ENCODE results near the gene C2CD3.
"Not testable (repeated sequence)": the region's sequence is repeated elsewhere in the genome, so short reads cannot be mapped to it uniquely, and the experiment has no call there.

Gene C2CD3

GRCh38 chr11:74063628-74064027, 107.2 kb downstream of the C2CD3 start:
- DNase-seq (ENCODE audit: low read depth in 3 of 3), result not testable (repeated sequence)

GRCh38 chr11:74061599-74061998, 109.2 kb downstream of the C2CD3 start:
- not testable (repeated sequence) for DNase-seq (ENCODE audit: low read depth in 3 of 3)

- DNase-seq (ENCODE audit: low read depth in 3 of 3), result no peak
These were observed 113.3 kb downstream of the C2CD3 start for GRCh38 chr11:74057249-74058151.

- DNase-seq (ENCODE audit: low read depth in 3 of 3), result no peak
These were observed 114.9 kb downstream of the C2CD3 start for GRCh38 chr11:74055938-74056337.

- no peak for DNase-seq (ENCODE audit: low read depth in 3 of 3)
These were observed 120.3 kb downstream of the C2CD3 start for GRCh38 chr11:74050465-74050864.

- no peak for DNase-seq (ENCODE audit: low read depth in 3 of 3)
These were observed 121.8 kb downstream of the C2CD3 start for GRCh38 chr11:74048993-74049392.

GRCh38 chr11:74044538-74044937, 126.3 kb downstream of the C2CD3 start:
- no peak for DNase-seq (ENCODE audit: low read depth in 3 of 3)

GRCh38 chr11:74043450-74043849, 127.4 kb downstream of the C2CD3 start:
- no peak for DNase-seq (ENCODE audit: low read depth in 3 of 3)

GRCh38 chr11:74037309-74037708, 133.5 kb downstream of the C2CD3 start:
- DNase-seq (ENCODE audit: low read depth in 3 of 3), result no peak

GRCh38 chr11:74035264-74035663, 135.5 kb downstream of the C2CD3 start:
- no peak for DNase-seq (ENCODE audit: low read depth in 3 of 3)

- no peak for DNase-seq (ENCODE audit: low read depth in 3 of 3)
These were observed 137.8 kb downstream of the C2CD3 start for GRCh38 chr11:74033046-74033445.

GRCh38 chr11:74030723-74031676, 139.8 kb downstream of the C2CD3 start:
- DNase-seq (ENCODE audit: low read depth in 3 of 3), result no peak

- DNase-seq (ENCODE audit: low read depth in 3 of 3), result no peak
These were observed 145.2 kb downstream of the C2CD3 start for GRCh38 chr11:74025467-74026166.

GRCh38 chr11:74024261-74025029, 146.4 kb downstream of the C2CD3 start:
- DNase-seq (ENCODE audit: low read depth in 3 of 3), result peak in 2 of 3 donors; percentile 26 to 50

- no peak for DNase-seq (ENCODE audit: low read depth in 3 of 3)
These were observed 147.5 kb downstream of the C2CD3 start for GRCh38 chr11:74023276-74023675.

- no peak for DNase-seq (ENCODE audit: low read depth in 3 of 3)
These were observed 148.3 kb downstream of the C2CD3 start for GRCh38 chr11:74022546-74022945.

GRCh38 chr11:74021998-74022397, 148.8 kb downstream of the C2CD3 start:
- DNase-seq (ENCODE audit: low read depth in 3 of 3), result no peak

GRCh38 chr11:74020539-74020938, 150.3 kb downstream of the C2CD3 start:
- no peak for DNase-seq (ENCODE audit: low read depth in 3 of 3)

- peak; percentile 63 to 76 (median 67) for DNase-seq (ENCODE audit: low read depth in 3 of 3)
These were observed 150.9 kb downstream of the C2CD3 start for GRCh38 chr11:74019860-74020259.

GRCh38 chr11:74019104-74019738, 151.6 kb downstream of the C2CD3 start:
- DNase-seq (ENCODE audit: low read depth in 3 of 3), result no peak
